ENCODE data around the gene JRKL. TPM values are rescaled to one million over a fixed set of nuclear protein-coding genes. Genes with fewer than 3 reads are reported as not detected.

The JRKL gene
- total RNA-seq, 3 donors from 2014 or later (not counting 1 experiment from before 2014, with no cell fraction given): 4.5 to 6.1 (median 5.5) TPM

- intact Hi-C loops (cut with micrococcal nuclease): loop anchor here (2.0 to 5.0 kb wide), 3 partner anchors 75 to 505 kb away; no protein-coding TSS in a partner anchor
- Mint-ChIP-seq H3K36me3 (no peaks in the 10 kb centered on the region), H3K4me1 (peaks cover 62% of the 10 kb centered on the region in 2 donors), H3K27me3 (ENCODE audit: low read depth in 2 of 2) (peaks cover 0 to 3% of the 10 kb centered on the region in 2 donors), H3K27ac (peak overlapping the region; percentile 81 to 92), H3K9me3 (no peaks in the 10 kb centered on the region), H3K4me3 (peak overlapping the region; percentile 99)
- under 1% methylated on average over 10 of the region's 13 CpGs for WGBS (ENCODE audit: insufficient coverage)
- H3K4me1 ChIP-seq (ENCODE audit: control insufficient read depth, insufficient read depth, low read length): peaks cover 45% of the 10 kb centered on the region
- no peaks in the 10 kb centered on the region for H3K36me3 ChIP-seq (ENCODE audit: control insufficient read depth, insufficient read depth, low read length)
- ATAC-seq (no peak), DNase-seq (no peak)
- H3K4me3 ChIP-seq (ENCODE audit: low read length): peak overlapping the region; percentile 74
- no peaks in the 10 kb centered on the region for H3K27me3 ChIP-seq (ENCODE audit: control insufficient read depth, insufficient read depth, low read length)
- no peaks in the 10 kb centered on the region for H3K9me3 ChIP-seq (ENCODE audit: control insufficient read depth, insufficient read depth, low read length)
- TF ChIP-seq, protein P1, sequence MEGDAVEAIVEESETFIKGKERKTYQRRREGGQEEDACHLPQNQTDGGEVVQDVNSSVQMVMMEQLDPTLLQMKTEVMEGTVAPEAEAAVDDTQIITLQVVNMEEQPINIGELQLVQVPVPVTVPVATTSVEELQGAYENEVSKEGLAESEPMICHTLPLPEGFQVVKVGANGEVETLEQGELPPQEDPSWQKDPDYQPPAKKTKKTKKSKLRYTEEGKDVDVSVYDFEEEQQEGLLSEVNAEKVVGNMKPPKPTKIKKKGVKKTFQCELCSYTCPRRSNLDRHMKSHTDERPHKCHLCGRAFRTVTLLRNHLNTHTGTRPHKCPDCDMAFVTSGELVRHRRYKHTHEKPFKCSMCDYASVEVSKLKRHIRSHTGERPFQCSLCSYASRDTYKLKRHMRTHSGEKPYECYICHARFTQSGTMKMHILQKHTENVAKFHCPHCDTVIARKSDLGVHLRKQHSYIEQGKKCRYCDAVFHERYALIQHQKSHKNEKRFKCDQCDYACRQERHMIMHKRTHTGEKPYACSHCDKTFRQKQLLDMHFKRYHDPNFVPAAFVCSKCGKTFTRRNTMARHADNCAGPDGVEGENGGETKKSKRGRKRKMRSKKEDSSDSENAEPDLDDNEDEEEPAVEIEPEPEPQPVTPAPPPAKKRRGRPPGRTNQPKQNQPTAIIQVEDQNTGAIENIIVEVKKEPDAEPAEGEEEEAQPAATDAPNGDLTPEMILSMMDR (IDR thresholded peaks at IDR 0.05): no peak
- H3K27ac ChIP-seq (ENCODE audit: low read length): peak overlapping the region; percentile 44
These were observed 47.5 kb upstream of the JRKL start for GRCh38 chr11:96342014-96342960.

- 7% methylated on average over 30 of the region's 31 CpGs for whole genome bisulfite sequencing (ENCODE audit: insufficient coverage)
- intact Hi-C loops (cut with micrococcal nuclease): loop anchor here (1.0 to 5.0 kb wide), 5 partner anchors 46 to 506 kb away; partner anchors contain the start of gene CCDC82
- Histone ChIP-seq H3K27ac (ENCODE audit: low read length) (peak within 1 kb of the TSS; percentile 44), H3K36me3 (ENCODE audit: control insufficient read depth, insufficient read depth, low read length) (no peaks in the 10 kb centered on the region), H3K9me3 (ENCODE audit: control insufficient read depth, insufficient read depth, low read length) (no peaks in the 10 kb centered on the region), H3K27me3 (ENCODE audit: control insufficient read depth, insufficient read depth, low read length) (no peaks in the 10 kb centered on the region), H3K4me3 (ENCODE audit: low read length) (peak within 1 kb of the TSS; percentile 74), H3K4me1 (ENCODE audit: control insufficient read depth, insufficient read depth, low read length) (peaks cover 40% of the 10 kb centered on the region)
- peak; percentile 78 to 97 for DNase-seq
- TF ChIP-seq, protein P1 (IDR thresholded peaks at IDR 0.05): peak; percentile 92
- Mint-ChIP-seq H3K27me3 (ENCODE audit: low read depth in 2 of 2) (peaks cover 0 to 3% of the 10 kb centered on the region in 2 donors), H3K27ac (peak within 1 kb of the TSS; percentile 81 to 92), H3K4me1 (peaks cover 54% of the 10 kb centered on the region in 2 donors), H3K4me3 (peak within 1 kb of the TSS; percentile 99), H3K9me3 (no peaks in the 10 kb centered on the region), H3K36me3 (no peaks in the 10 kb centered on the region)
- ATAC-seq: peak; percentile 85 to 92 (median 90)
These were observed 46.7 kb upstream of the JRKL start, which contains the start of gene MAML2 for GRCh38 chr11:96342961-96343711. MAML2 (minus strand) TSS chr11:96343195; CDS start chr11:96341895, 1,300 bp downstream.

DNA sequence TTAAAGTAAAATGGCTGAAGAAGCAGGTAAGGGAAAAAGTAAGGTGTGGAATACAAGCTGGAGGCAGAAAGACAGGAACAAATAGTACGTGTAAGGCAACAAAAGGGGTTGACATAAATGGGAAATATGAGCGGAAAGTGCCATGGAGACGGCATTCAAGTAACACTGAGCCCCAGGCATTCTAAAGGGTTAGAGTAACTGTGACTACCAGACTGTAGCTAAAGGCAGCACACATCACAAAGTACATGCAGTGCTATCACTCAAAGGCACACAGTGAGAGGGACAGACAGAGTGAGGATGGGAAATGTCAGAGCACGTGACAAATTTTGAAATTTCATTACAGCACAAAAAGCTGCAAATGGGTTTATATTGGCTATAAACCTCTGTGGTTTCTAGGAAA lies 33.0 kb upstream of the JRKL start:
- H3K4me1 ChIP-seq (ENCODE audit: control insufficient read depth, insufficient read depth, low read length): no peaks in the 10 kb centered on the region
- no peaks in the 10 kb centered on the region for H3K27me3 ChIP-seq (ENCODE audit: control insufficient read depth, insufficient read depth, low read length)
- Mint-ChIP-seq H3K27me3 (ENCODE audit: low read depth in 2 of 2) (no peaks in the 10 kb centered on the region), H3K36me3 (peaks cover 13% of the 10 kb centered on the region), H3K4me3 (no peak overlapping the region), H3K4me1 (peaks cover 6 to 11% of the 10 kb centered on the region in 2 donors), H3K9me3 (no peaks in the 10 kb centered on the region), H3K27ac (no peak overlapping the region)
- DNase-seq: no peak
- H3K36me3 ChIP-seq (ENCODE audit: control insufficient read depth, insufficient read depth, low read length): peaks cover 55% of the 10 kb centered on the region
- H3K4me3 ChIP-seq (ENCODE audit: low read length): no peak overlapping the region
- H3K9me3 ChIP-seq (ENCODE audit: control insufficient read depth, insufficient read depth, low read length): no peaks in the 10 kb centered on the region
- ATAC-seq: no peak
- over 99% methylated on average over 4 of the region's 4 CpGs for WGBS (ENCODE audit: insufficient coverage)
- H3K27ac ChIP-seq (ENCODE audit: low read length): no peak overlapping the region
- TF ChIP-seq, protein P1 (IDR thresholded peaks at IDR 0.05): no peak
- intact Hi-C loops (cut with micrococcal nuclease): no loop called here
